Kidney epithelial cell (primary cell): ENCODE measurements around the gene SPECC1. TPM values are rescaled to one million over a fixed set of nuclear protein-coding genes. Genes with fewer than 3 reads are reported as not detected.
"Not testable (repeated sequence)": the region's sequence is repeated elsewhere in the genome, so short reads cannot be mapped to it uniquely, and the experiment has no call there.

Experiments used
- DNase-seq: peaks from one replicate; pipeline ENCODE4 v3.0.0-alpha.2; 2010; ENCODE audit warnings: low read depth
- H3K27me3 ChIP-seq: 2 replicates; pipeline ENCODE4 v1.6.0; 2011; ENCODE audit warnings: low read length; ENCODE audit not compliant: control insufficient read depth, insufficient read depth
- H3K36me3 ChIP-seq: 2 replicates; pipeline ENCODE4 v1.5.1; 2011; ENCODE audit warnings: low read length; ENCODE audit not compliant: control insufficient read depth, insufficient read depth
- H3K4me3 ChIP-seq: 2 replicates; pipeline ENCODE4 v1.5.1; 2011; ENCODE audit warnings: low read depth, mild to moderate bottlenecking, control low read depth, low read length
- CTCF ChIP-seq: IDR thresholded peaks from 2 replicates; pipeline ENCODE4 v1.5.1; 2011; ENCODE audit warnings: mild to moderate bottlenecking, moderate library complexity, low read length, control low read depth, inconsistent platforms; ENCODE audit not compliant: insufficient read depth, poor library complexity, severe bottlenecking
- total RNA-seq: library from RNA; depleted of rRNA; stranded (reverse); fragments of >200 nt; gene quantifications from 2 replicates; pipeline ENCODE4 v1.2.3, GENCODE V29; 2015

SPECC1 gene
- total RNA-seq, 1 donor from 2014 or later: 62.3 TPM

- no peak overlapping the region for H3K4me3 ChIP-seq
- H3K27me3 ChIP-seq: no peaks in the 10 kb centered on the region
- TF ChIP-seq CTCF: no peak
- H3K36me3 ChIP-seq: peaks cover 2% of the 10 kb centered on the region
- no peak for DNase-seq
Measured at GRCh38 chr17:20158580-20158979, 149.4 kb downstream of the SPECC1 start.

GRCh38 chr17:20159406-20160069, 150.4 kb downstream of the SPECC1 start:
- Histone ChIP-seq H3K4me3 (no peak overlapping the region), H3K36me3 (peaks cover 2% of the 10 kb centered on the region), H3K27me3 (no peaks in the 10 kb centered on the region)
- DNase-seq: no peak
- TF ChIP-seq CTCF: no peak

GRCh38 chr17:20165516-20165915, 156.4 kb downstream of the SPECC1 start:
- not testable (repeated sequence) for H3K27me3 ChIP-seq, DNase-seq, H3K36me3 ChIP-seq, H3K4me3 ChIP-seq

- Histone ChIP-seq H3K4me3 (no peak overlapping the region), H3K27me3 (no peaks in the 10 kb centered on the region), H3K36me3 (no peaks in the 10 kb centered on the region)
- no peak for DNase-seq
- TF ChIP-seq CTCF: no peak
Measured at GRCh38 chr17:20170085-20170484, 160.9 kb downstream of the SPECC1 start.

GRCh38 chr17:20171741-20172365, 162.7 kb downstream of the SPECC1 start:
- no peak for DNase-seq
- no peaks in the 10 kb centered on the region for H3K36me3 ChIP-seq
- no peak overlapping the region for H3K4me3 ChIP-seq
- no peaks in the 10 kb centered on the region for H3K27me3 ChIP-seq
- no peak for TF ChIP-seq CTCF

- Histone ChIP-seq H3K27me3 (no peaks in the 10 kb centered on the region), H3K36me3 (no peaks in the 10 kb centered on the region), H3K4me3 (no peak overlapping the region)
- no peak for TF ChIP-seq CTCF
- DNase-seq: no peak
Measured at GRCh38 chr17:20172376-20172775, 163.2 kb downstream of the SPECC1 start.
